HEK293 (cell line): ENCODE data around the gene ZNF687.

Source experiments
- CTCF ChIP-seq: fragments of 450-650 bp; formaldehyde crosslinking; IDR thresholded peaks from 2 replicates; pipeline ENCODE4 v1.5.1; 2016; ENCODE audit warnings: missing biosample characterization, missing genetic modification characterization
- ZBTB20 ChIP-seq: fragments of 450-650 bp; formaldehyde crosslinking; IDR thresholded peaks from 2 replicates; pipeline ENCODE4 v1.5.1; 2016; ENCODE audit warnings: missing biosample characterization, missing genetic modification characterization
- ZNF112 ChIP-seq: fragments of 450-650 bp; formaldehyde crosslinking; IDR thresholded peaks from 2 replicates; pipeline ENCODE4 v1.5.0; 2017; ENCODE audit warnings: missing biosample characterization, missing genetic modification characterization
- ZNF23 ChIP-seq: fragments of 450-650 bp; formaldehyde crosslinking; IDR thresholded peaks from 2 replicates; pipeline ENCODE4 v1.5.1; 2016; ENCODE audit warnings: missing biosample characterization, missing genetic modification characterization, borderline replicate concordance
- ZNF26 ChIP-seq: fragments of 450-650 bp; formaldehyde crosslinking; IDR thresholded peaks from 2 replicates; pipeline ENCODE4 v1.5.1; 2016; ENCODE audit warnings: missing biosample characterization, missing genetic modification characterization
- ZNF274 ChIP-seq, 2 experiments: fragments of 200-500 bp in 1 of 2; fragments of 450-650 bp in 1 of 2; sonication (Bioruptor generic) in 1 of 2; formaldehyde crosslinking in 1 of 2; IDR thresholded peaks; 2 replicates each; pipeline versions ENCODE4 v1.5.1 to v1.6.1; 2014 to 2016; ENCODE audit warnings: borderline replicate concordance in 1 of 2, inconsistent platforms in 1 of 2, low read length in 1 of 2, missing biosample characterization in 1 of 2, missing genetic modification characterization in 1 of 2
- ZNF423 ChIP-seq: fragments of 450-650 bp; formaldehyde crosslinking; IDR thresholded peaks from 2 replicates; pipeline ENCODE4 v1.5.1; 2016; ENCODE audit warnings: missing biosample characterization, missing genetic modification characterization
- ZSCAN5A ChIP-seq: fragments of 450-650 bp; formaldehyde crosslinking; IDR thresholded peaks from 2 replicates; pipeline ENCODE4 v1.5.1; 2016; ENCODE audit warnings: missing biosample characterization, missing genetic modification characterization
- TF ChIP-seq, protein P1 (sequence below): fragments of 450-650 bp; formaldehyde crosslinking; IDR thresholded peaks from 2 replicates; pipeline ENCODE4 v1.5.1; 2016; ENCODE audit warnings: missing biosample characterization, missing genetic modification characterization, borderline replicate concordance

DNA sequence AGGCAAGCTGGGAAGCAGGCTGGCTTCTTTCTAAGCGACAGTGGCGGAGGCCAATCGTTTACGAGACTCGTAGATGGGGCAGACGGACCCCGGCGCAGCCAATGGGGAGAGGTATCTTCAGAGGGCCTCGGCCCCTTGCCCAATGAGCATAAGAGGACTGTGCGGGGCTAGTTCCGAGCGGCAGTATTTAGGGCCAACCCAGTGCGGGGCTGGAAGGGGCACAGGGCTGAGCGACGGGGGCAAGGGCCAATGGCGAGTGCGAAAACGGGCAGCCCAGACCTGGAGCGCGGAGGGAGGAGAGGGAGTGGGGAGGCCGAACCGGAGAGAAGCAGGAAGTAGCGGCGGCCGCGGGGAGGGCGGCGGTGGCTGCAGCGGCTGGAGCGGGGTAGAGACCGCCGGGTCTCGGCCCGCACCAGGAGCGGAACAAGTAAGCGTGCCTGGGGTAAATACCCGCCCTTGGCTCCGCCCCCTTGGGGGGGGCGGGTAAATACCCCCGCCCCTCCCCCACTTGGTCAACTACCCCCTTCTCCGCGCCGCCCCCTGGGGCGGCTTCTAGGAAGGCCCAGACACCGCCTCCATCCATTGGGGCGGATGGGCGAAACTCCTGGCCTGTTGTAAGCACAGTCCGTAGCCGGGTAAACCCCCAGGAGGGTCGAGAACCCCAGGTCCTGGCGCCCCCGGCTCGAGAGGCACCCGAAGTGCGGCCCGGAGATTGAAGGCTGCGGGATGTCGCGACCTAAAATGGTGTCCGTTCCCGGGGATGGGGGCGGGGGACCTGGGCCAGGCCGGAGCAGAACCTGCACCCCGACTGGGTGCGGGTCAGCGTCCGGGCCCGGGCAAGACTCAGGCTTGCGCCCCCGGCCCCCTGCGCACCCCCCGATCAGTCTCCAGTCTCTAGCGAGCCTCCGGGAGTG is at the start of gene ZNF687:
- TF ChIP-seq, protein P1, sequence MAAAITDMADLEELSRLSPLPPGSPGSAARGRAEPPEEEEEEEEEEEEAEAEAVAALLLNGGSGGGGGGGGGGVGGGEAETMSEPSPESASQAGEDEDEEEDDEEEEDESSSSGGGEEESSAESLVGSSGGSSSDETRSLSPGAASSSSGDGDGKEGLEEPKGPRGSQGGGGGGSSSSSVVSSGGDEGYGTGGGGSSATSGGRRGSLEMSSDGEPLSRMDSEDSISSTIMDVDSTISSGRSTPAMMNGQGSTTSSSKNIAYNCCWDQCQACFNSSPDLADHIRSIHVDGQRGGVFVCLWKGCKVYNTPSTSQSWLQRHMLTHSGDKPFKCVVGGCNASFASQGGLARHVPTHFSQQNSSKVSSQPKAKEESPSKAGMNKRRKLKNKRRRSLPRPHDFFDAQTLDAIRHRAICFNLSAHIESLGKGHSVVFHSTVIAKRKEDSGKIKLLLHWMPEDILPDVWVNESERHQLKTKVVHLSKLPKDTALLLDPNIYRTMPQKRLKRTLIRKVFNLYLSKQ (tag by site-specific recombination): no peak
- TF ChIP-seq ZNF26 (tag by site-specific recombination): no peak
- no peak for TF ChIP-seq CTCF
- peak; percentile 24; the same call in 1 of the 2 replicates for TF ChIP-seq ZBTB20
- no peak for TF ChIP-seq ZNF23 (tag by site-specific recombination)
- no peak; the same call in 1 of the 2 replicates for TF ChIP-seq ZSCAN5A (tag by site-specific recombination)
- TF ChIP-seq ZNF423: 0 out of 2 replicates have a peak, but pooled peaks have one; percentile 41
- no peak for TF ChIP-seq ZNF112 (tag by site-specific recombination)
- TF ChIP-seq ZNF274 (IDR thresholded peaks at IDR 0.05; ENCODE audit: low read length): no peak
- no peak for TF ChIP-seq ZNF274 (tag by site-specific recombination; IDR thresholded peaks at IDR 0.05; ENCODE audit: borderline replicate concordance)
